H9 (cell line): ENCODE results near the gene STOM. TPM values are rescaled to one million over a fixed set of nuclear protein-coding genes. Genes with fewer than 3 reads are reported as not detected.

ENCODE experiments used
- DNase-seq: peaks from one replicate; pipeline ENCODE4 v3.0.0-alpha.2; 2017
- H2AFZ ChIP-seq: one replicate; pipeline ENCODE4 v1.6.1; 2013; ENCODE audit warnings: mild to moderate bottlenecking, low read length, control low read depth, moderate library complexity
- H2AK5ac ChIP-seq: 2 replicates; pipeline ENCODE4 v1.6.1; 2013; ENCODE audit warnings: low read length, control low read depth, mixed read lengths; ENCODE audit not compliant: insufficient read length
- H2BK120ac ChIP-seq: one replicate; pipeline ENCODE4 v1.6.1; 2013; ENCODE audit warnings: low read depth, mild to moderate bottlenecking, low read length, control low read depth, inconsistent platforms; ENCODE audit not compliant: poor library complexity, severe bottlenecking
- H2BK12ac ChIP-seq: 2 replicates; pipeline ENCODE4 v1.6.1; 2013; ENCODE audit warnings: low read length, control low read depth, mixed read lengths, low read depth; ENCODE audit not compliant: insufficient read length
- H2BK15ac ChIP-seq: 2 replicates; pipeline ENCODE4 v1.6.1; 2013; ENCODE audit warnings: low read depth, low read length, control low read depth
- H2BK20ac ChIP-seq: one replicate; pipeline ENCODE4 v1.6.1; 2013; ENCODE audit warnings: low read depth, mild to moderate bottlenecking, low read length, control low read depth, inconsistent platforms; ENCODE audit not compliant: poor library complexity, severe bottlenecking
- H2BK5ac ChIP-seq: 2 replicates; pipeline ENCODE4 v1.6.1; 2013; ENCODE audit warnings: low read length, control low read depth, mixed read lengths; ENCODE audit not compliant: insufficient read length
- H3K14ac ChIP-seq: 2 replicates; pipeline ENCODE4 v1.6.1; 2013; ENCODE audit warnings: low read length, control low read depth; ENCODE audit not compliant: insufficient read depth
- H3K18ac ChIP-seq: 2 replicates; pipeline ENCODE4 v1.6.1; 2013; ENCODE audit warnings: low read depth, mild to moderate bottlenecking, mixed read lengths, low read length, control low read depth; ENCODE audit not compliant: insufficient read length
- H3K23ac ChIP-seq: 2 replicates; pipeline ENCODE4 v1.6.1; 2013; ENCODE audit warnings: low read length, control low read depth, mixed read lengths, low read depth; ENCODE audit not compliant: insufficient read length
- H3K23me2 ChIP-seq: 2 replicates; pipeline ENCODE4 v1.6.1; 2013; ENCODE audit warnings: low read depth, mild to moderate bottlenecking, mixed read lengths, low read length, control low read depth; ENCODE audit not compliant: insufficient read length, poor library complexity, severe bottlenecking
- H3K27ac ChIP-seq: 2 replicates; pipeline ENCODE4 v1.5.1; 2013; ENCODE audit warnings: low read length, control low read depth, mixed read lengths, low read depth; ENCODE audit not compliant: insufficient read length
- H3K27me3 ChIP-seq: 2 replicates; pipeline ENCODE4 v1.6.1; 2013; ENCODE audit warnings: low read length, control low read depth, inconsistent platforms; ENCODE audit not compliant: insufficient read depth
- H3K4ac ChIP-seq: 2 replicates; pipeline ENCODE4 v1.6.1; 2013; ENCODE audit warnings: low read depth, mild to moderate bottlenecking, control low read depth, inconsistent platforms, low read length, moderate library complexity
- H3K4me1 ChIP-seq: 2 replicates; pipeline ENCODE4 v1.6.1; 2013; ENCODE audit warnings: low read length, control low read depth, inconsistent platforms; ENCODE audit not compliant: insufficient read depth
- H3K4me2 ChIP-seq: 2 replicates; pipeline ENCODE4 v1.6.1; 2013; ENCODE audit warnings: low read length, control low read depth, mixed read lengths; ENCODE audit not compliant: insufficient read length, insufficient read depth
- H3K56ac ChIP-seq: 2 replicates; pipeline ENCODE4 v1.6.1; 2013; ENCODE audit warnings: low read depth, mild to moderate bottlenecking, mixed read lengths, low read length, control low read depth; ENCODE audit not compliant: insufficient read length
- H3K79me1 ChIP-seq: 2 replicates; pipeline ENCODE4 v1.6.1; 2013; ENCODE audit warnings: low read depth, mild to moderate bottlenecking, moderate library complexity, low read length, control low read depth, inconsistent platforms; ENCODE audit not compliant: insufficient read depth, poor library complexity, severe bottlenecking
- H3K79me2 ChIP-seq: 2 replicates; pipeline ENCODE4 v1.6.1; 2013; ENCODE audit warnings: low read length, control low read depth, inconsistent platforms; ENCODE audit not compliant: insufficient read depth
- H3K9ac ChIP-seq: 2 replicates; pipeline ENCODE4 v1.6.1; 2013; ENCODE audit warnings: low read length, control low read depth, mixed read lengths; ENCODE audit not compliant: insufficient read length; ENCODE audit errors: extremely low read depth
- H3K9me3 ChIP-seq: one replicate; pipeline ENCODE4 v1.6.1; 2013; ENCODE audit warnings: low read depth, low read length, inconsistent platforms; ENCODE audit not compliant: control insufficient read depth
- H3T11ph ChIP-seq: one replicate; pipeline ENCODE4 v1.6.1; 2013; ENCODE audit warnings: mild to moderate bottlenecking, low read length, control low read depth, inconsistent platforms
- H4K20me1 ChIP-seq: one replicate; pipeline ENCODE4 v1.6.1; 2013; ENCODE audit not compliant: control insufficient read depth, insufficient read length, insufficient read depth
- H4K5ac ChIP-seq: 2 replicates; pipeline ENCODE4 v1.6.1; 2013; ENCODE audit warnings: low read depth, mild to moderate bottlenecking, mixed read lengths, low read length, control low read depth; ENCODE audit not compliant: insufficient read length
- H4K8ac ChIP-seq: replicated peaks from 2 replicates; pipeline ENCODE4 v1.6.1; 2013; ENCODE audit warnings: low read length, control low read depth, mixed read lengths, low read depth; ENCODE audit not compliant: insufficient read length
- H4K91ac ChIP-seq: 2 replicates; pipeline ENCODE4 v1.6.1; 2013; ENCODE audit warnings: low read depth, mild to moderate bottlenecking, moderate library complexity, mixed read lengths, low read length, control low read depth; ENCODE audit not compliant: insufficient read length
- H3K27ac Mint-ChIP-seq, 3 experiments: 2 replicates in 2 of 3; 3 replicates in 1 of 3; pipeline ENCODE4 v1.8.0; 2020 to 2021; ENCODE audit warnings: mixed read lengths in 3 of 3, mild to moderate bottlenecking in 1 of 3, moderate library complexity in 1 of 3
- H3K27me3 Mint-ChIP-seq: 2 replicates; pipeline ENCODE4 v1.8.0; 2021; ENCODE audit warnings: low read depth, mild to moderate bottlenecking, moderate library complexity, mixed read lengths
- H3K36me3 Mint-ChIP-seq, 3 experiments: 2 replicates in 2 of 3; 3 replicates in 1 of 3; pipeline ENCODE4 v1.8.0; 2020 to 2021; ENCODE audit warnings: low read depth in 3 of 3, mixed read lengths in 3 of 3; ENCODE audit not compliant: insufficient read depth in 1 of 3
- H3K4me1 Mint-ChIP-seq, 2 experiments: 2 replicates each; pipeline ENCODE4 v1.8.0; 2020; ENCODE audit warnings: mixed read lengths in 2 of 2
- H3K4me3 Mint-ChIP-seq, 2 experiments: 2 replicates in 1 of 2; 3 replicates in 1 of 2; pipeline ENCODE4 v1.8.0; 2020 to 2021; ENCODE audit warnings: mild to moderate bottlenecking in 2 of 2, mixed read lengths in 2 of 2, moderate library complexity in 1 of 2
- H3K9me3 Mint-ChIP-seq, 2 experiments: 2 replicates in 1 of 2; 3 replicates in 1 of 2; pipeline ENCODE4 v1.8.0; 2020; ENCODE audit warnings: mild to moderate bottlenecking in 2 of 2, mixed read lengths in 2 of 2, moderate library complexity in 1 of 2
- CTCF ChIP-seq: fragments of 200-600 bp; sonication (generic); conservative IDR thresholded peaks from 3 replicates; pipeline ENCODE4 v1.8.0; 2021; ENCODE audit warnings: antibody characterized with exemption, mild to moderate bottlenecking
- WGBS: extraction: QIAGEN DNeasy Blood & Tissue Kit; methylation state at CpG from one replicate; pipeline ENCODE4 v1.1.7; 2013; ENCODE audit warnings: missing lambda C conversion rate, low lambda C conversion rate, mixed read lengths; ENCODE audit not compliant: insufficient read length; ENCODE audit errors: extremely low coverage; 5-methylcytosine and 5-hydroxymethylcytosine counted together
- total RNA-seq: library from RNA; stranded (reverse); gene quantifications from 2 replicates; pipeline ENCODE4 v1.2.1, GENCODE V29; 2021

Gene STOM
- total RNA-seq, 1 experiment from 2014 or later = 15.3 TPM

- Histone ChIP-seq H4K5ac (no peak overlapping the region), H2BK20ac (no peak overlapping the region), H2BK12ac (no peak overlapping the region), H2BK5ac (no peak overlapping the region), H3K4me2 (no peak overlapping the region), H2AFZ (no peak overlapping the region), H3K14ac (no peak overlapping the region), H3K27ac (no peak overlapping the region), H4K20me1 (no peaks in the 10 kb centered on the region), H3K9ac (no peak overlapping the region), H2BK15ac (no peak overlapping the region), H3K79me1 (no peaks in the 10 kb centered on the region), H3K4me1 (peaks cover 7% of the 10 kb centered on the region; the same call in 1 of the 2 replicates), H4K91ac (no peak overlapping the region), H3K27me3 (no peaks in the 10 kb centered on the region), H3K4ac (no peak overlapping the region), H3K9me3 (no peaks in the 10 kb centered on the region), H4K8ac (no peak overlapping the region), H3K79me2 (no peaks in the 10 kb centered on the region), H3K56ac (no peak overlapping the region), H2BK120ac (no peak overlapping the region), H3K23ac (no peak overlapping the region), H3K18ac (no peak overlapping the region), H2AK5ac (no peak overlapping the region), H3T11ph (no peak overlapping the region), H3K23me2 (no peaks in the 10 kb centered on the region)
- H3K27ac Mint-ChIP-seq = no peak overlapping the region
- WGBS = no CpG with 5 or more reads among the region's 3 CpGs
- DNase-seq = no peak
- no peak overlapping the region for H3K4me3 Mint-ChIP-seq
- peaks cover 0 to 9% (median 7%) of the 10 kb centered on the region in 3 experiments; a peak in 4 of 7 replicates for H3K36me3 Mint-ChIP-seq
- peaks cover 10 to 13% of the 10 kb centered on the region in 2 experiments for H3K4me1 Mint-ChIP-seq
- no peaks in the 10 kb centered on the region; a peak in 1 of 5 replicates for H3K9me3 Mint-ChIP-seq
- no peaks in the 10 kb centered on the region for H3K27me3 Mint-ChIP-seq
- TF ChIP-seq CTCF = no peak
Measured at GRCh38 chr9:121357011-121357410, 13.0 kb downstream of the STOM start.
